GM13976 (cell line): Measurements from ENCODE around the gene FAM13B.
A peak's percentile ranks its signal among the peaks of the same experiment; 100 is the strongest.
"Not testable (repeated sequence)": the region's sequence is repeated elsewhere in the genome, so short reads cannot be mapped to it uniquely, and the experiment has no call there.

Experiments
- DNase-seq: peaks from one replicate; pipeline ENCODE4 v3.0.0; 2012; ENCODE audit warnings: low spot score
- CTCF ChIP-seq: IDR thresholded peaks from 2 replicates; pipeline ENCODE4 v1.5.1; 2012; ENCODE audit warnings: borderline replicate concordance, mild to moderate bottlenecking; ENCODE audit not compliant: insufficient read depth; ENCODE audit errors: extremely low read depth, missing control alignments, control extremely low read depth
- in situ Hi-C: fragments of 300-500 bp; cut with MboI; formaldehyde crosslinking; loops from one replicate; pipeline ENCODE4 v1.12.0; 2022; ENCODE audit warnings: low sequenced_read_pairs, mixed read lengths, inconsistent platforms; ENCODE audit not compliant: unreplicated experiment

FAM13B gene

GRCh38 chr5:138032572-138033385 is at the start of gene FAM13B:
TSS of gene FAM13B (minus strand) at chr5:138033079. CDS start at chr5:138019111, 13,968 bp downstream.
- in situ Hi-C loops: no loop called here
- DNase-seq: peak; percentile 92
- TF ChIP-seq CTCF: no peak

DNA sequence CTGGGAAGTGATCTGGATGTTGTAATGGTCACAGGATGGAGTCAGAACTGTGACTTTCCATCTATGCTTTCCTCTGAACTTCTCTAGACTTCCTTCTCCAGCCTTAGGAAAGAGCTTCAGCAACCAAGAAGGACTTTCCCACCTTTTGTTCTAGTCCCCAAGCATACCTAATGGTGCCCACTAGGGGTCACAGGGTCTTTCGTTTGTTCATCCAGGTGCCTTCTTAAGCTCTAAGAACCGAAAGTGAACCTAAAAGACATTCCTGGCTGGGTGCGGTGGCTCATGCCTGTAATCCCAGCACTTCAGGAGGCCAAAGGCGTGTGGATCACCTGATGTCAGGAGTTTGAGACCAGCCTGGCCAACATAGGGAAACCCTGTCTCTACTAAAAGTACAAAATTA is 49.2 kb upstream of the FAM13B start:
- TF ChIP-seq CTCF: no peak
- in situ Hi-C loops: no loop called here
- DNase-seq: no peak

- in situ Hi-C loops: loop anchor here (10.0 kb wide), 1 partner anchor 57 kb away; the partner anchor contains the start of gene NME5
- DNase-seq: no peak
- TF ChIP-seq CTCF: no peak
Measured at GRCh38 chr5:138078006-138078643, 45.2 kb upstream of the FAM13B start.

DNA sequence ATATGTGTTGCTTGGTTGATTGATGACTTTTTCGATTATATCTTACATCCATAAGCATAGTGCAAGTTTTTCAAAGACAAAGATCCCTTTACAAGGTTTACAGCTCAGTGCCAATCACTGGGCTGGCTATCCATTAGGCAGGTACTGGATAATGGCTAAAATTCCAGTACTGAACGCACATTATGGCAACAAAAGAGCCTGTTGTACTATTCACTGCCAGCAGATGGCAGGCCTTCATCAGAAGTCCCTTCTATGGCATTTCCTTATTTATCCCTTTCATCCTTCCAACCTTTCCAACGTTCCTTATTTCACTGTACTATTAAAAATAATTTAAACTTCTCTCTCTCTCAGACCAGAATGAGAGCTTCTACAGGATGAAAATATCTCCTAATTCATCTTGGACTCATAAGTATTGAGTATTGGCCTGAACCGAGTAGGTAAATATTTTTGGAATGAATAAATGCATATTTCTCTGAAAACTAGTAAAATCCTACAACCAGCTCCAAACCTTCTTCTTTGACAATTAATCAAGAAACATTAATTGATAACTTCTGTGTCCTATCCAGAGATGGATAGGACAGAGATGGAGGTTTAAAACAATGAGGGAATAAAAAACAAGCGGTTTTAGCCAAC is 44.3 kb upstream of the FAM13B start:
- TF ChIP-seq CTCF: peak; percentile 78
- in situ Hi-C loops: loop anchor here (10.0 kb wide), 1 partner anchor 58 kb away; the partner anchor contains the start of gene NME5
- peak; percentile 66 for DNase-seq

- in situ Hi-C loops: loop anchor here (10.0 kb wide), 1 partner anchor 65 kb away; the partner anchor contains the start of gene NME5
- DNase-seq: not testable (repeated sequence)
Measured at GRCh38 chr5:138070026-138070425, 37.1 kb upstream of the FAM13B start.

- peak; percentile 73 for TF ChIP-seq CTCF
Measured at GRCh38 chr5:138068742-138069600, 36.1 kb upstream of the FAM13B start.

More at GRCh38 chr5:138068742-138069600, 36.1 kb upstream of the FAM13B start:
- peak; percentile 82 for DNase-seq
- in situ Hi-C loops: no loop called here
